ENCODE measurements around the gene MYO1A. TPM values are rescaled to one million over a fixed set of nuclear protein-coding genes. Genes with fewer than 3 reads are reported as not detected.

MYO1A gene
- total and polyA plus RNA-seq, 2 of the 13 experiments (the other 11 are each of a cell fraction or from before 2014, with no cell fraction given) = 5.3 to 6.0 TPM

DNA sequence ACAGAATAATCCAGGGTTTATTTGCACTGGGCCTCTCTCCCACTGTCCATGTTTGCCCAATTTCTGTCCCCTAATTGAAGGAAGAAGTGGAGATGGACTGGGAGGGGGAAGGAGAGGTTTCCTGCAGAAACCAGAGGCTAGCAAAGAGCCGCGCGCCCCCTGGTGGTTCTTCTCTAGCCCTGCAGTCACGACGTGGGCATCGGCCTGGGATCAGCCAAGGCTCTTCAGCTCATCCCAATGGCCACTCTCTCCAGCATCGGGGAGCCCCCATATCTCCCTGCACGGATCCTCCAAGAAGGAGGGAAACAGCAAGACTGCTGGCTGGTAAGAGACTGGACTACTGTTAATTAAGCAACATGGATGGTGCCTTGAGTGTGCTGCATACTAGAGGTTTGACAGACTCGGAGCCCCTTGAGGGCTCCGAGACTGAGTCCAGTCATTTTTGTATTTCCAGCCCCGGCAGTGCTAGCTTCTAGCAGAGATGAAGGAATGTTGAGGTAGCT, 62.3 kb downstream of the MYO1A start (continued):
- TF ChIP-seq, protein P1, sequence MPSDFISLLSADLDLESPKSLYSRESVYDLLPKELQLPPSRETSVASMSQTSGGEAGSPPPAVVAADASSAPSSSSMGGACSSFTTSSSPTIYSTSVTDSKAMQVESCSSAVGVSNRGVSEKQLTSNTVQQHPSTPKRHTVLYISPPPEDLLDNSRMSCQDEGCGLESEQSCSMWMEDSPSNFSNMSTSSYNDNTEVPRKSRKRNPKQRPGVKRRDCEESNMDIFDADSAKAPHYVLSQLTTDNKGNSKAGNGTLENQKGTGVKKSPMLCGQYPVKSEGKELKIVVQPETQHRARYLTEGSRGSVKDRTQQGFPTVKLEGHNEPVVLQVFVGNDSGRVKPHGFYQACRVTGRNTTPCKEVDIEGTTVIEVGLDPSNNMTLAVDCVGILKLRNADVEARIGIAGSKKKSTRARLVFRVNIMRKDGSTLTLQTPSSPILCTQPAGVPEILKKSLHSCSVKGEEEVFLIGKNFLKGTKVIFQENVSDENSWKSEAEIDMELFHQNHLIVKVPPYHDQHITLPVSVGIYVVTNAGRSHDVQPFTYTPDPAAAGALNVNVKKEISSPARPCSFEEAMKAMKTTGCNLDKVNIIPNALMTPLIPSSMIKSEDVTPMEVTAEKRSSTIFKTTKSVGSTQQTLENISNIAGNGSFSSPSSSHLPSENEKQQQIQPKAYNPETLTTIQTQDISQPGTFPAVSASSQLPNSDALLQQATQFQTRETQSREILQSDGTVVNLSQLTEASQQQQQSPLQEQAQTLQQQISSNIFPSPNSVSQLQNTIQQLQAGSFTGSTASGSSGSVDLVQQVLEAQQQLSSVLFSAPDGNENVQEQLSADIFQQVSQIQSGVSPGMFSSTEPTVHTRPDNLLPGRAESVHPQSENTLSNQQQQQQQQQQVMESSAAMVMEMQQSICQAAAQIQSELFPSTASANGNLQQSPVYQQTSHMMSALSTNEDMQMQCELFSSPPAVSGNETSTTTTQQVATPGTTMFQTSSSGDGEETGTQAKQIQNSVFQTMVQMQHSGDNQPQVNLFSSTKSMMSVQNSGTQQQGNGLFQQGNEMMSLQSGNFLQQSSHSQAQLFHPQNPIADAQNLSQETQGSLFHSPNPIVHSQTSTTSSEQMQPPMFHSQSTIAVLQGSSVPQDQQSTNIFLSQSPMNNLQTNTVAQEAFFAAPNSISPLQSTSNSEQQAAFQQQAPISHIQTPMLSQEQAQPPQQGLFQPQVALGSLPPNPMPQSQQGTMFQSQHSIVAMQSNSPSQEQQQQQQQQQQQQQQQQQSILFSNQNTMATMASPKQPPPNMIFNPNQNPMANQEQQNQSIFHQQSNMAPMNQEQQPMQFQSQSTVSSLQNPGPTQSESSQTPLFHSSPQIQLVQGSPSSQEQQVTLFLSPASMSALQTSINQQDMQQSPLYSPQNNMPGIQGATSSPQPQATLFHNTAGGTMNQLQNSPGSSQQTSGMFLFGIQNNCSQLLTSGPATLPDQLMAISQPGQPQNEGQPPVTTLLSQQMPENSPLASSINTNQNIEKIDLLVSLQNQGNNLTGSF (CRISPR knock-in tag; IDR thresholded peaks at IDR 0.05) = no peak
- TF ChIP-seq ERF (CRISPR knock-in tag; IDR thresholded peaks at IDR 0.05) (peak; percentile 41; the same call in 1 of the 2 replicates), ZFX (CRISPR knock-in tag; IDR thresholded peaks at IDR 0.05; ENCODE audit: low read depth) (no peak), CHCHD3 (CRISPR knock-in tag; IDR thresholded peaks at IDR 0.05) (no peak), ZSCAN12 (CRISPR knock-in tag; IDR thresholded peaks at IDR 0.05) (no peak), NFE2 (CRISPR knock-in tag; IDR thresholded peaks at IDR 0.05) (no peak), ATAD3A (CRISPR knock-in tag; IDR thresholded peaks at IDR 0.05) (no peak)
- TF ChIP-seq, protein P2, sequence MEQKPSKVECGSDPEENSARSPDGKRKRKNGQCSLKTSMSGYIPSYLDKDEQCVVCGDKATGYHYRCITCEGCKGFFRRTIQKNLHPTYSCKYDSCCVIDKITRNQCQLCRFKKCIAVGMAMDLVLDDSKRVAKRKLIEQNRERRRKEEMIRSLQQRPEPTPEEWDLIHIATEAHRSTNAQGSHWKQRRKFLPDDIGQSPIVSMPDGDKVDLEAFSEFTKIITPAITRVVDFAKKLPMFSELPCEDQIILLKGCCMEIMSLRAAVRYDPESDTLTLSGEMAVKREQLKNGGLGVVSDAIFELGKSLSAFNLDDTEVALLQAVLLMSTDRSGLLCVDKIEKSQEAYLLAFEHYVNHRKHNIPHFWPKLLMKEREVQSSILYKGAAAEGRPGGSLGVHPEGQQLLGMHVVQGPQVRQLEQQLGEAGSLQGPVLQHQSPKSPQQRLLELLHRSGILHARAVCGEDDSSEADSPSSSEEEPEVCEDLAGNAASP (CRISPR knock-in tag; IDR thresholded peaks at IDR 0.05; ENCODE audit: borderline replicate concordance) = peak; percentile 16; the same call in 1 of the 2 replicates
- TF ChIP-seq, protein P3, sequence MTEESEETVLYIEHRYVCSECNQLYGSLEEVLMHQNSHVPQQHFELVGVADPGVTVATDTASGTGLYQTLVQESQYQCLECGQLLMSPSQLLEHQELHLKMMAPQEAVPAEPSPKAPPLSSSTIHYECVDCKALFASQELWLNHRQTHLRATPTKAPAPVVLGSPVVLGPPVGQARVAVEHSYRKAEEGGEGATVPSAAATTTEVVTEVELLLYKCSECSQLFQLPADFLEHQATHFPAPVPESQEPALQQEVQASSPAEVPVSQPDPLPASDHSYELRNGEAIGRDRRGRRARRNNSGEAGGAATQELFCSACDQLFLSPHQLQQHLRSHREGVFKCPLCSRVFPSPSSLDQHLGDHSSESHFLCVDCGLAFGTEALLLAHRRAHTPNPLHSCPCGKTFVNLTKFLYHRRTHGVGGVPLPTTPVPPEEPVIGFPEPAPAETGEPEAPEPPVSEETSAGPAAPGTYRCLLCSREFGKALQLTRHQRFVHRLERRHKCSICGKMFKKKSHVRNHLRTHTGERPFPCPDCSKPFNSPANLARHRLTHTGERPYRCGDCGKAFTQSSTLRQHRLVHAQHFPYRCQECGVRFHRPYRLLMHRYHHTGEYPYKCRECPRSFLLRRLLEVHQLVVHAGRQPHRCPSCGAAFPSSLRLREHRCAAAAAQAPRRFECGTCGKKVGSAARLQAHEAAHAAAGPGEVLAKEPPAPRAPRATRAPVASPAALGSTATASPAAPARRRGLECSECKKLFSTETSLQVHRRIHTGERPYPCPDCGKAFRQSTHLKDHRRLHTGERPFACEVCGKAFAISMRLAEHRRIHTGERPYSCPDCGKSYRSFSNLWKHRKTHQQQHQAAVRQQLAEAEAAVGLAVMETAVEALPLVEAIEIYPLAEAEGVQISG (CRISPR knock-in tag; IDR thresholded peaks at IDR 0.05) = peak; percentile 76
- TF ChIP-seq, protein P4, sequence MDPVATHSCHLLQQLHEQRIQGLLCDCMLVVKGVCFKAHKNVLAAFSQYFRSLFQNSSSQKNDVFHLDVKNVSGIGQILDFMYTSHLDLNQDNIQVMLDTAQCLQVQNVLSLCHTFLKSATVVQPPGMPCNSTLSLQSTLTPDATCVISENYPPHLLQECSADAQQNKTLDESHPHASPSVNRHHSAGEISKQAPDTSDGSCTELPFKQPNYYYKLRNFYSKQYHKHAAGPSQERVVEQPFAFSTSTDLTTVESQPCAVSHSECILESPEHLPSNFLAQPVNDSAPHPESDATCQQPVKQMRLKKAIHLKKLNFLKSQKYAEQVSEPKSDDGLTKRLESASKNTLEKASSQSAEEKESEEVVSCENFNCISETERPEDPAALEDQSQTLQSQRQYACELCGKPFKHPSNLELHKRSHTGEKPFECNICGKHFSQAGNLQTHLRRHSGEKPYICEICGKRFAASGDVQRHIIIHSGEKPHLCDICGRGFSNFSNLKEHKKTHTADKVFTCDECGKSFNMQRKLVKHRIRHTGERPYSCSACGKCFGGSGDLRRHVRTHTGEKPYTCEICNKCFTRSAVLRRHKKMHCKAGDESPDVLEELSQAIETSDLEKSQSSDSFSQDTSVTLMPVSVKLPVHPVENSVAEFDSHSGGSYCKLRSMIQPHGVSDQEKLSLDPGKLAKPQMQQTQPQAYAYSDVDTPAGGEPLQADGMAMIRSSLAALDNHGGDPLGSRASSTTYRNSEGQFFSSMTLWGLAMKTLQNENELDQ (CRISPR knock-in tag; IDR thresholded peaks at IDR 0.05; ENCODE audit: borderline replicate concordance) = no peak
- TF ChIP-seq, protein P5, sequence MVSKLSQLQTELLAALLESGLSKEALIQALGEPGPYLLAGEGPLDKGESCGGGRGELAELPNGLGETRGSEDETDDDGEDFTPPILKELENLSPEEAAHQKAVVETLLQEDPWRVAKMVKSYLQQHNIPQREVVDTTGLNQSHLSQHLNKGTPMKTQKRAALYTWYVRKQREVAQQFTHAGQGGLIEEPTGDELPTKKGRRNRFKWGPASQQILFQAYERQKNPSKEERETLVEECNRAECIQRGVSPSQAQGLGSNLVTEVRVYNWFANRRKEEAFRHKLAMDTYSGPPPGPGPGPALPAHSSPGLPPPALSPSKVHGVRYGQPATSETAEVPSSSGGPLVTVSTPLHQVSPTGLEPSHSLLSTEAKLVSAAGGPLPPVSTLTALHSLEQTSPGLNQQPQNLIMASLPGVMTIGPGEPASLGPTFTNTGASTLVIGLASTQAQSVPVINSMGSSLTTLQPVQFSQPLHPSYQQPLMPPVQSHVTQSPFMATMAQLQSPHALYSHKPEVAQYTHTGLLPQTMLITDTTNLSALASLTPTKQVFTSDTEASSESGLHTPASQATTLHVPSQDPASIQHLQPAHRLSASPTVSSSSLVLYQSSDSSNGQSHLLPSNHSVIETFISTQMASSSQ (IDR thresholded peaks at IDR 0.05; ENCODE audit: low read depth) = no peak
- TF ChIP-seq, protein P5 (CRISPR knock-in tag; IDR thresholded peaks at IDR 0.05; ENCODE audit: borderline replicate concordance) = no peak

Data from HepG2 (cell line).